ENCODE results near the gene KRTAP1-1. TPM values are rescaled to one million over a fixed set of nuclear protein-coding genes. Genes with fewer than 3 reads are reported as not detected.

The KRTAP1-1 gene
- total and polyA plus RNA-seq, 2 of the 8 experiments (the other 6 are each of a cell fraction or from before 2014, with no cell fraction given), result not detected

- POLR2A ChIA-PET (ENCODE audit: partially characterized antibody), result no interaction called here
- no peak overlapping the region for H2AFZ ChIP-seq (ENCODE audit: low read length)
Observed at GRCh38 chr17:41049110-41049509, 7.9 kb upstream of the KRTAP1-1 start.

More at GRCh38 chr17:41049110-41049509, 7.9 kb upstream of the KRTAP1-1 start:
- no peak overlapping the region for H4K8ac ChIP-seq (ENCODE audit: extremely low read depth, insufficient read depth, low read length)
- H3K4me1 ChIP-seq (replicated peaks in 1 of 4; ENCODE audit: control insufficient read depth in 3 of 4, insufficient read depth in 4 of 4, low read length in 3 of 4), result peaks cover 0 to 2% (median 0%) of the 10 kb centered on the region in 4 experiments; a peak in 1 of 7 replicates
- no peak overlapping the region for H2BK12ac ChIP-seq (ENCODE audit: low read depth, low read length)
- no peaks in the 10 kb centered on the region for H3K79me2 ChIP-seq (ENCODE audit: control insufficient read depth in 1 of 2, insufficient read depth in 2 of 2, low read length in 2 of 2)
- H3K9me3 ChIP-seq (ENCODE audit: insufficient read depth in 2 of 2, low read depth in 1 of 2, low read length in 1 of 2), result no peaks in the 10 kb centered on the region
- CTCF ChIA-PET (ENCODE audit: partially characterized antibody), result interaction anchor here (0.6 to 1.0 kb wide), 3 partner anchors 10 to 85 kb away, joined by 3 read pairs; no protein-coding TSS in a partner anchor
- H3K4me2 ChIP-seq (ENCODE audit: insufficient read depth in 1 of 2, low read depth in 2 of 2, low read length in 2 of 2), result no peak overlapping the region
- no peak overlapping the region for H2BK120ac ChIP-seq (replicated peaks; ENCODE audit: low read depth, low read length)
- no peak overlapping the region for H2BK5ac ChIP-seq (ENCODE audit: low read depth, low read length)
- 59% methylated on average over 2 of the region's 2 CpGs; no CpG with 5 or more reads in 1 of the 2 experiments for WGBS, 2 experiments (ENCODE audit: extremely low coverage in 1 of 2, insufficient coverage in 1 of 2, insufficient read length in 1 of 2, insufficient replicate concordance in 2 of 2, low coverage in 1 of 2, low lambda C conversion rate in 2 of 2, missing lambda C conversion rate in 1 of 2)
- no peaks in the 10 kb centered on the region for H4K20me1 ChIP-seq (replicated peaks in 1 of 2; ENCODE audit: control insufficient read depth in 1 of 2, insufficient read depth in 2 of 2, low read length in 2 of 2)
- H3K4ac ChIP-seq (replicated peaks; ENCODE audit: insufficient read length, low read depth, low read length), result no peak overlapping the region
- H3K36me3 ChIP-seq (ENCODE audit: control insufficient read depth in 2 of 4, insufficient read depth in 4 of 4, low read length in 3 of 4), result no peaks in the 10 kb centered on the region
- H3K56ac ChIP-seq (replicated peaks; ENCODE audit: insufficient read length, low read depth, low read length), result no peak overlapping the region
- H3K14ac ChIP-seq (ENCODE audit: insufficient read length), result no peak overlapping the region
- no peak overlapping the region for H2BK20ac ChIP-seq (ENCODE audit: low read length)
- FAIRE-seq (no peak), DNase-seq (ENCODE audit: low read depth in 1 of 2, low spot score in 2 of 2) (no peak)
- H3K23ac ChIP-seq (ENCODE audit: insufficient read length), result no peak overlapping the region
- no peak overlapping the region for H2BK15ac ChIP-seq (ENCODE audit: low read length)
- H3K18ac ChIP-seq (ENCODE audit: extremely low read depth, low read length), result no peak overlapping the region
- H3K27me3 ChIP-seq (replicated peaks in 1 of 4; ENCODE audit: control insufficient read depth in 3 of 4, extremely low read depth in 1 of 4, insufficient read depth in 3 of 4, low read length in 3 of 4), result no peaks in the 10 kb centered on the region
- no peak for TF ChIP-seq ASH2L (IDR thresholded peaks at IDR 0.05; ENCODE audit: low read length)
- no peak for TF ChIP-seq ZNF274 (IDR thresholded peaks at IDR 0.05; ENCODE audit: borderline replicate concordance, extremely low read depth, low read length)
- no peak for TF ChIP-seq EGR1 (IDR thresholded peaks at IDR 0.05; ENCODE audit: borderline replicate concordance, low read depth, low read length)
- no peak for TF ChIP-seq SP2 (IDR thresholded peaks at IDR 0.05; ENCODE audit: low read length)
- H4K5ac ChIP-seq (ENCODE audit: insufficient read length, low read depth, low read length), result no peak overlapping the region
- H3K4me3 ChIP-seq (ENCODE audit: extremely low read depth in 1 of 4, insufficient read depth in 2 of 4, low read depth in 3 of 4, low read length in 4 of 4), result no peak overlapping the region
- no peak overlapping the region for H4K91ac ChIP-seq (replicated peaks; ENCODE audit: insufficient read length, low read length)
- no peak overlapping the region for H3K27ac ChIP-seq (ENCODE audit: low read depth, low read length)
- H3K23me2 ChIP-seq (ENCODE audit: low read depth, low read length), result no peaks in the 10 kb centered on the region
- H2AK5ac ChIP-seq (ENCODE audit: low read depth, low read length), result no peak overlapping the region
- H3K9ac ChIP-seq (replicated peaks in 1 of 4; ENCODE audit: extremely low read depth in 1 of 4, low read depth in 3 of 4, low read length in 3 of 4), result no peak overlapping the region
- no peaks in the 10 kb centered on the region for H3K79me1 ChIP-seq (ENCODE audit: low read depth, low read length)

Data from H1 (cell line).